ENCODE results near the gene NAT10.

GRCh38 chr11:34150494-34151151 lies 45.2 kb downstream of the NAT10 start:
- no peak for TF ChIP-seq POLR2A (IDR thresholded peaks at IDR 0.05)
- no peak for TF ChIP-seq CTCF (IDR thresholded peaks at IDR 0.05)
